GM12865 (cell line): ENCODE measurements around the gene CCNJL.

ENCODE experiments used
- DNase-seq: peaks from one replicate; pipeline ENCODE4 v3.0.0; 2010; ENCODE audit warnings: low read depth
- H3K4me3 ChIP-seq: 2 replicates; pipeline ENCODE4 v1.5.1; 2011; ENCODE audit warnings: mild to moderate bottlenecking, low read depth, low read length, control low read depth
- TF ChIP-seq, protein P1 (sequence below): IDR thresholded peaks from 2 replicates; pipeline ENCODE4 v1.5.1; 2011; ENCODE audit warnings: low read length, control low read depth, low read depth, inconsistent platforms; ENCODE audit not compliant: insufficient read depth; ENCODE audit errors: missing control alignments

The CCNJL gene

DNA sequence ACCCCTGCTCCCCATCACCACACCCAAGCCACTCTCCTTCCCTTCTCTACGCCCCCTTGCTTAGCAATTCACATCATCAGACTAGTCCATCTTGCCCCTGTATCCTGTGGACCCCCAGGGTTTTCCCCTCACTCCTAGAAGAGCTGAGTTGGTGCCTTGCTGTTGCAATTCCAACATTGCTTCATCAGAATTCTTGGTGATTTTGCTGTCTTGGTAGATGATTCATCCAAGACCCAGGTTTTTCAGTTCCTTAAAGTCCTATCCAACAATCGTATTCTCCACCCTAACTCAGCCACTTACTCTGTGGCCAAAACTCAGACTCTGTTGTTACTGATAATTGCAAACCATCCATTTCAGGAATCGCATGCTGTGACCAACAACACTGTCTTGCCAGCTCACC lies 21.4 kb upstream of the CCNJL start:
- no peak overlapping the region for H3K4me3 ChIP-seq

DNA sequence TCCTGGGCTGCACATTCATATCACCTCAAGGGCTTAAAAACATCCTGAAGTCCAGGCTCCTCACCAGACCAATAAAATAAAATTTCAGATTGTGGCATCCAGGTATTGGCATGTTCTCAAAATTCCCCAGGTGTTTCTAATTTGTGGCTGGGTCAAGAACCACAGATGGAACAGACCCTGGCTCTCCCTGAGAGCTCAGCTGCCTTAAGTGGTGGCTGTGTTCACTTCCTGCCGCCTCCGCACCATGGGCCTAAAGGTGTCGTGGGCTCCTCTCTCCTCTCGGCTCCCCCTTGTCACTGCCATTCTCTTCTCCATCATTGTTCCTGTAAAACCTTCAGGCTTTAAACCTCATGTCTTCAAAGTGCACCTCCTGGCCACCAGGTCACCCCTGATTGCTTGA lies 17.8 kb upstream of the CCNJL start:
- TF ChIP-seq, protein P1, sequence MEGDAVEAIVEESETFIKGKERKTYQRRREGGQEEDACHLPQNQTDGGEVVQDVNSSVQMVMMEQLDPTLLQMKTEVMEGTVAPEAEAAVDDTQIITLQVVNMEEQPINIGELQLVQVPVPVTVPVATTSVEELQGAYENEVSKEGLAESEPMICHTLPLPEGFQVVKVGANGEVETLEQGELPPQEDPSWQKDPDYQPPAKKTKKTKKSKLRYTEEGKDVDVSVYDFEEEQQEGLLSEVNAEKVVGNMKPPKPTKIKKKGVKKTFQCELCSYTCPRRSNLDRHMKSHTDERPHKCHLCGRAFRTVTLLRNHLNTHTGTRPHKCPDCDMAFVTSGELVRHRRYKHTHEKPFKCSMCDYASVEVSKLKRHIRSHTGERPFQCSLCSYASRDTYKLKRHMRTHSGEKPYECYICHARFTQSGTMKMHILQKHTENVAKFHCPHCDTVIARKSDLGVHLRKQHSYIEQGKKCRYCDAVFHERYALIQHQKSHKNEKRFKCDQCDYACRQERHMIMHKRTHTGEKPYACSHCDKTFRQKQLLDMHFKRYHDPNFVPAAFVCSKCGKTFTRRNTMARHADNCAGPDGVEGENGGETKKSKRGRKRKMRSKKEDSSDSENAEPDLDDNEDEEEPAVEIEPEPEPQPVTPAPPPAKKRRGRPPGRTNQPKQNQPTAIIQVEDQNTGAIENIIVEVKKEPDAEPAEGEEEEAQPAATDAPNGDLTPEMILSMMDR, result no peak
- DNase-seq, result no peak
- H3K4me3 ChIP-seq, result no peak overlapping the region

More for the DNA sequence above, 21.4 kb upstream of the CCNJL start:
- TF ChIP-seq, protein P1, result no peak
- no peak for DNase-seq

DNA sequence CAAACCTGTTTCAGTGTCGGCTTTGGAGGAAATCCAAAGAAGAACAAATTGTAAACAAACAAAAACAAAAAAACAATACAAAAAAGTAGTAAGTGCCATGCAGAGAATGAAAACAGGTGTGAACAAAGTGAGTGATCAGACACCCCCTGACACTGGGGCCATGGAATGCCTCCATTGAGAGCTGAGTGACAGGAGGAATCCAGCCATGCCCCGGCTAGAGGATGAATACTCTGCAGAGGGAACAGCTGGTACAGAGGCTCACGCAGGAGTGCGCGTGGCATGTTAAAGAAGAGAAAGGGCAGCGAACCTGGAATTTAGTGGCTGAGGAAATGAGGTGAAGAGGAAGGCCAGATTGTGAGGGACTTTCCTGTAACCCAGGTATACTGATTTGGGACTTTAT lies 15.5 kb upstream of the CCNJL start:
- H3K4me3 ChIP-seq, result no peak overlapping the region

DNA sequence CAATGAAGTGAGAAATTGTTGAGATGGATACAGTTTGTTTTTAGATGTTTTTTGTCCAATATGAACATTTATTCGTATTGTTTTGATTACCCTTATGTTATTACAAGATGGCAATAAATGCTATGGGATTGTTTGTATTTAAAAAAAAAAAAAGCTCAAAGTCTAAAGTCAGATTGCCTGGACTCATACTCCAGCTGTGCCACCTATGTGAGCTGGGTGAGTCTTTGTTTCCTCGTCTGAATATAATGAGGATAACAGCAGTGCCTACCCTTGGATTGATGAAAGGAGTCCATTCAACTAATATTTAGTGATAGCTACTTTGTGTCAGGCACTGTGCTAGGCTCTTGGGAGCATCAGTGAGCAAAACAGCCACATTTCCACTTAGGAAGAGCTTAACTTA lies 14.6 kb upstream of the CCNJL start:
- H3K4me3 ChIP-seq, result no peak overlapping the region
- no peak for DNase-seq
- TF ChIP-seq, protein P1, result no peak

More for the DNA sequence above, 15.5 kb upstream of the CCNJL start:
- DNase-seq, result no peak
- TF ChIP-seq, protein P1, result no peak

DNA sequence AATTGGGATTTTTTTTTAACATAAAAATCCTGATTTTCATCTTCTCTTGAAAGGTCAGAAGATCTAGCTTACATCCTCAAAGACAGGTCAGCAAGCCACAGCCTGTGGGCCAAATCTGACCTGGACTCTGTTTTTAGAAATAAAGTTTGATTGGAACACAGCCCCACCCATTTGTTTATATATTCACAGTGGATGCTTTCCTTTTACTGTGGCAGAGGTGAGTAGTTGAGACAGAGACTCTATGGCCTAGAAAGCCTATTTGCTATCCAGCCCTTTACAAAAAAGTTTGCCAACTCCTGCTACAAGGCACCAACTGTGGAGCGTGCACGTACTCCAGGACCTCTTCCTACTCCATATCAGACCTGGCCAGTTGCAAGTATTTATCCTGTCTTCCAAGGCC lies 13.4 kb upstream of the CCNJL start:
- no peak for DNase-seq
- no peak overlapping the region for H3K4me3 ChIP-seq
- TF ChIP-seq, protein P1, result no peak

DNA sequence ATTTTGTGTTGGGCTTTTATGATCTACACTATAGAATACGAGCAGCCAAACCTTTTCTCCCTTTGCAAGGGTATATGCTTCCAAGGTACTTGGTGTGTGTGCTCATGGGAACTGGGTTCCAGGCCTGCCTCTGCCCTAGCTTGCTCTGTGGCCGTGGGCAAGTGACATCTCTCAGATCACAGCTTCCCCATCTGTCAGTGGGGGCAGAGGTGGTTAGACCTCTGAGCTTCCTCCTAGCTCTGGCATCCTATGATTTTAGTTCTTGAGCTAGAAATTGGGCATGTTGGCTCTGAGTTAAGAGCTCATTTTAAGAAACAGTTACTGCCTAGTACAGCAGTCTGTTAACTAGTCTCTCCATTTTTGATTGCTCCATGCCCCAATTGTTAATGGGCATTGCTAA lies 12.5 kb upstream of the CCNJL start:
- DNase-seq, result no peak
- no peak overlapping the region for H3K4me3 ChIP-seq
- TF ChIP-seq, protein P1, result no peak

DNA sequence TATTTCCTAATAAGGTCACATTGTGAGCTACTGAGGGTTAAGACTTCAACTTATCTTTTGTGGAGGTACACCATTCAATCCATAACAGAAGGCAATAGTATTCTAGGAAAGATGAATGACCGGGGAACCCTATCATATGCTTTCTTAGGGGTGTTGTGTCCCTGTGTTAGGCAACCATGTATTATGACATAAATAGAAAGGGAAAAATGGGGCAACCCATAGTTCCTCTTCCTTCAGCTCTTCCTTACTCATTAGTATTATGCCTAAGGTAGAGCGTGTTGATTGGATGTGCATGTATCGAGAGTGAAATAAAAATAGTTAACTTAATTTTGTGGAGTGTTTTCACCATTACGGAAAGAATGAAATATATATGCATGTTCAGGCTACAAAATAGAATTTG lies 6.0 kb upstream of the CCNJL start:
- TF ChIP-seq, protein P1, result no peak
- DNase-seq, result no peak
- no peak overlapping the region for H3K4me3 ChIP-seq
